Stimulated activated CD4-positive, alpha-beta T cell treated with anti-CD3 and anti-CD28 coated beads, Interleukin-1b, Interleukin-23, amount 100 ng/mL, for 1 hour (primary cell): ENCODE measurements around the gene RITA1.
"Not testable (repeated sequence)": the region's sequence is repeated elsewhere in the genome, so short reads cannot be mapped to it uniquely, and the experiment has no call there.

ENCODE experiments used
- DNase-seq, 2 donors: peaks; one replicate each; pipeline ENCODE4 v3.0.0-alpha.2; 2020; ENCODE audit warnings: low read depth in 2 of 2

Gene RITA1, protein sequence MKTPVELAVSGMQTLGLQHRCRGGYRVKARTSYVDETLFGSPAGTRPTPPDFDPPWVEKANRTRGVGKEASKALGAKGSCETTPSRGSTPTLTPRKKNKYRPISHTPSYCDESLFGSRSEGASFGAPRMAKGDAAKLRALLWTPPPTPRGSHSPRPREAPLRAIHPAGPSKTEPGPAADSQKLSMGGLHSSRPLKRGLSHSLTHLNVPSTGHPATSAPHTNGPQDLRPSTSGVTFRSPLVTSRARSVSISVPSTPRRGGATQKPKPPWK

DNA sequence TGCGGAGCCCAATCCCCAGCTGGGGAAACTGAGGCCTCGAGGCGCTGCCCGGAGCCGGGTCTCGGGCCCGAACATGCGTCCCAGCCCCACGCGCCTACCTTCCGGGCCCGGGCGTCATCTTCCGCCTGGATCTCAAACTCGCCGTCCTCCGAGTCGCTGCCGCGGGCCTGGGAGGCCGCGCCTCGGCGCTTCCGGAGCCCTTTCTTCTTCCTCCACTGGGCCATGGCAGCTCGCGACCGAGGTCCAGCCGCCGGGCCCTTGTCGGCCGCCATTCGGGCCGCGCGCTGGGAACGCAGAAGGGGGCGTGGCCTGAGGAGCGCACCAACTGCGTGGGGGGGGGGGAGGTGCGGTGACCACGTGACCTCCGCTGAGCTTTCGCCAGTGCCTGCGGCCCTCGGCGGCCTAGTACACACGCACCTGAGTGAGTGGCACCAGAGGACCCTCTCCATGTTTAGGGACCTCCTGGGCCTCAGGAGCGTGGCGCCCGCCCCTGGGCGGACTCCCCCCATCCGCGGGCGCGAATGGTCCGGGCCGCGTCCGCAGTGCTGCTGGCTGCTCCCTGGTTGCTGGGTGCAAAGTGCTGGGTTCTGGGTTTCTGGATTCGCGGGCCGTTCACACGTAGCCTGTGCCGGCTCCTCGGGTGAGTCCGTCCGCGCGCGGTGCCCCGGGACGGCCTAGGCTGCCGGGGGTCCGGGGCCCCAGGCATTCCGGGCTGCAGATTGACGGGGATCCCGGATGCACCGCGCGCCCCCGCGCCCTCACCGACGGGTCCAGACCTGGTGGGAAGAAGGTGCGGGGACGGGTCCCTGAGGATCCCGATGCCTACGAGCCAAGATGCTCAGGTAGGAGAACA, at the start of gene RITA1, which contains the start of gene DDX54:
Gene RITA1, plus strand, starts transcription at position 542 of the 853 bp plus-strand sequence. CDS start 1,026 bp downstream, outside the sequence.
Gene DDX54, minus strand, starts transcription at position 299 of the 853 bp plus-strand sequence. Its CDS starts 27 bp downstream, at position 272.
- DNase-seq: peak; percentile 52 to 68

DNA sequence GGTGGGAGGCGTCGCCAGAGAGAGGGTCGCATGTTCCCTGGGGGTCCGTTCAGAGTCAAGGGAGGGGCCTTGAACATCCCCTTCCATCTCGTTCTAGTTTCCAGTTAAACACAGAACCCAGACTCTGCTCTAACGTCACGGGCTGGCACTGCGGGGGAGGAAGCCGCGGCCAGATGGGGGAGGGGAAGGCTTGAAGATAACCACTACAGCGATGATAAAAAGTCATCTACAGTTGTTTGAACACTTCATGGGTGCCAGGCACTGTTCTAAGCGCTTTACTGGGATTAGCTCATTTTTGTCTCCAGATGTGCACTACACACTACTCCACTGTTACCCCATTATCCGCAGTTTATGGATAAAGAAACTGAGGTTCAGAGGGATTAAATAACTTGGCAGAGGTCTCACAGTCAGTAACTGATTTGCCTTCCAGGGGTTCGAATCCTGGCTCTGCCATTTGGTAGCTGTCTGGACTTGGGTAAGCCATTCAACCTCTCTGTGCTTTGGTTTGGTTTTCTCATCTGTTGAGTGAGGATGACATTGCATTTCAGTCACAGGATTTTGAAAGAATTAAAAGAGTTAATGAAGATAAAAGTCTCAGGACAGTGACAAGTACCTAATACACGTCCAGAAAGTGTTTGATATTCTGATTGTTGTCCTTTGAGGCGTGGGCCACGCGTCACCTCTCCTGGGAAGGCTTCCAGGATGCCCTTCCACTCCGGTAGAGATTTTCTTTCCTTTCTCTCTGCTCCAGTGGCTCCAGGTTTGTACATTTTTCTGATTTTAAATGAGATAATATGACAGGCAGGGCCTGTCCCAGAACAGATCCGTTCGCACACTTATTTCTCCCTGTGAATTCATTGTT, 49.2 kb upstream of the RITA1 start:
- peak in 1 of 2 donors; percentile 22 for DNase-seq

- no peak for DNase-seq
These were observed 48.5 kb upstream of the RITA1 start for GRCh38 chr12:113136990-113137511.

DNA sequence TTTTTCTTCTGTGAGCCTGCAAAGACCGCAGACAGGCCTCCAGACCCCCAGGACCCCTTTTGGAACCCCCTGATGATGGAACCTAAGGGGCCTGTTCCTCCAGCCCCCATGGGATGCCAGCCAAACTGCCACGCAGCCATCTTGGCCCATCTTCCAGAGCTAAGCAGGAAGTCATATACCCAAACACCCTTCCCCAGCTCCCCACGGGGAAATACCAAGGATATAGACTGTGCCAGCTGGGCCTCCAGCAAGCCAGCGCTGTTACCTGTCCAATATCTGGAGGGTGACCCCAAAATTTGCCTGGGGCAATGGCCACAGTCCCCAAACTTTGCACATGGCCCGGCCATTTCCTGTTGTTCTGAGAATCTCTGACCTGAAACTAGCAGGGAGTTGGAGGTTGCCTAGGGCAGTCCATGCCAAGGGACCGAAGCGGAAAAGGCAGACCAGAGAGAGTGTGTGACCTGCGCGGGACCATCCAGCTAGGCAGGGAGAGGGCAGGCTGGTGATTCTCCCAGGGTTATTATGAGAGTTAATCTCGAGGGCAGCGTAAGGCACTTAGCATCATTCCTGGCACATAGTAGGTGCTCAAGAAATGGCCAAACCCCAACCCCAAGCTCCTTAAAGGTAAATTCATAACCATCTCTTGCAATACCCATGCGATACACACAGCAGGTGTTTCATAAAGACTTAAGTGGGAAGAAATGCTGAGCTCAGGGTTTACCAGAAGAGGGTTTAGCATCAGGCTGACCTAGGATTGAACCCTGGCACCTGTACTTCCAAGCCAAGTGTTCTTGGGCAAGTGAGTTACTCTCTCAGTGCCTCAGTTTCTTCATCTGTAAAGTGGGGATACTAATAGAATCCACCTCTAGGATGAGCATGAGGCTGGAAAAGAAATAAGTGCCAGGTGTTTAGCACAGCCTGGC, 47.4 kb upstream of the RITA1 start:
- no peak for DNase-seq

DNA sequence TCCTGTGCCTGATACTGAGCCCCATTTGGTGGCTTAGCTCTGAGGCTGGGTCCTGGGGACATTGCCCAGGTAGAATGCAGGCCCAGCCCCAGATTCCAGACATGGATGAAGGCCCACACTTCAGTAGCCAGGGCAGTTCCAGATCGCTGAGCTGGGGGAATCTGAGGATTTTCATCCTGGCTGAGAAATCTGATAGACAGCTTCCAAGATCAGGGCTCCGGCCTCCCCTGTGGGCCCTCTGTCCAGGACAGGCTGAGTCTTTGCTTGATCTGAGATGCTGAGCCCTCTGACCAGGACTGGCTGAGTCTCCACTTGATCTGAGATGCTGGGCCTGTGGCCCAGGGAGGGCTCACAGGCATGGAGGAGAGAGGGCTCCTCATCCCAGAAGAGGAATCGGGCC, 46.7 kb upstream of the RITA1 start:
- DNase-seq: no peak

- no peak for DNase-seq
These were observed 44.8 kb upstream of the RITA1 start for GRCh38 chr12:113140706-113141105.

GRCh38 chr12:113141716-113142115, 43.8 kb upstream of the RITA1 start:
- DNase-seq: not testable (repeated sequence)

GRCh38 chr12:113142173-113142885, 43.2 kb upstream of the RITA1 start:
- DNase-seq: no peak

DNA sequence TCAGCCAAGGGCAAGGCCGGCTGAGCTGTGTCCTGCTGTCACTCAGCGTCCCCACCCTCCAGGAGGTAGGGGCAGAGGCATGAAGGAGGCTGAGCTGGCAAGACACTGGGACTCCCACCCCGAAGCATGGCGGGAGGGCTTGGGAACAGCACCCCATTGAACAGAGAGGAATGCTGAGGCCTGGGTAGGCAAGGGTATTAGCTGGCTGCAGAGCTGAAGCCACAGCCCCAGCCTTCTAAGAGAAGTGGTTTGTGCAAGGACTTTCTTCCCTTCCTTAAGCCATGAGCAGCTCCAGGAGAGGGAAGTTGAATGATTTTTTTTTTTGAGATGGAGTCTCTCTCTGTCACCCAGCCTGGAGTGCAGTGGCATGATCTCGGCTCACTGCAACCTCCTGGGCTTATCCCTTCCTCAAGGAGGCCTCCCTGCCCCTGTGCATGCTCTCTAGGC, 42.6 kb upstream of the RITA1 start:
- no peak for DNase-seq

GRCh38 chr12:113143959-113144358, 41.6 kb upstream of the RITA1 start:
- no peak for DNase-seq

GRCh38 chr12:113144806-113145205, 40.7 kb upstream of the RITA1 start:
- no peak for DNase-seq

- no peak for DNase-seq
These were observed 39.6 kb upstream of the RITA1 start for GRCh38 chr12:113145720-113146551.

DNA sequence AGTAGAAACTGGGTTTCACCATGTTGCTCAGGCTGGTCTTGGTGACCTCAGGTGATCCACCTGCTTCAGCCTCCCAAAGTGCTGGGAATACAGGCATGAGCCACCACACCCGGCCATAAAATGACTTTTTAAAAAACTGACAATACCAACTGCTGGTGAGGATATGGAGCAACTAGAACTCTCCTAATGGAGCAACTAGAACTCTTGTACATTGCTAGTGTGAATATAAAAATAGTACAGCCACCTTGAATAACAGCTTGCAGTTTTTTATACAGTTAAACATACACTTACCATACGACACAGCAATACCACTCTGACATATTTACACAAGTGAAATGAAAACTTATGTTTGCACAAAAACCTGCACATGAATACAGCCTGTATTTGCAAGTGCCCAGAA, 38.5 kb upstream of the RITA1 start:
- no peak for DNase-seq

DNA sequence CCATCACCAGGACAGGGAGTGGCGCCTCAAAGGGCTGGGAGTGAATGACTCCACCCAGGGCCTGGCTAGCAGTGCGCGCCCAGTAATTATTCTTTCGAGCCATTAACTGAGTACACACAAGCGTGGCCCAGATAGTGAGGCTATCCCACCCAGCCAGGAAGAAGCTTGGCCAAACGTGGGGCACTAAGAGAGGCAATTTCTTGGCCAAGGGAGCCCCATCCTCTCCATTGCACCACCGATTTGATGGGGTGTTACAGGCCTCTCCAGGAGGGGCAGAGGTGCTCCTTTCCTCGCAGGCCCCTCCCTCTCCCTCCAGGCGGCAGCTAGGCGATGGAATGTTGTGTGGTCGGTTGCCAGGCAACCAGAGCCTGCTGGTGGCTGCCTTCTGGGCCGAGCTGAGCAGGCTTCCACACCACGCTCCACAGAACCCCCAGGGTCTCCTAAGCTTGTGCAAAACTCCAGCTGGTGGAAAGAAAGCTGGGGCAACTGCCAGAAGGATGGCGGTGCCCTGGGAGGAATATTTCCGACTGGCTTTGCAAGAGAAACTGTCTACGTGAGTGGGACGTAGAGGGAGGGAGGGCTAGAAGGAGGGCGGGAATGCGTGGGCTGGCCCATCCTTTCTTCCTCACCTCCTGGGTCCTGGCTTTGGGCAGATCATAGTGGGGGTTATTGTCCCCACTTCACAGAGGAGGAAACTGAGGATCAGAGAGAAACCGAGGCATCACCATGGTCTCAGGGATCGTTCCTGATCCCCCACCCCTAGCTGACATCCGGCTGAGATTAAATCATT, 36.0 kb upstream of the RITA1 start, which contains the start of gene CFAP73:
Gene CFAP73, plus strand, starts transcription at position 364 of the 790 bp plus-strand sequence. Its CDS starts 134 bp downstream, at position 498.
- no peak for DNase-seq

DNA sequence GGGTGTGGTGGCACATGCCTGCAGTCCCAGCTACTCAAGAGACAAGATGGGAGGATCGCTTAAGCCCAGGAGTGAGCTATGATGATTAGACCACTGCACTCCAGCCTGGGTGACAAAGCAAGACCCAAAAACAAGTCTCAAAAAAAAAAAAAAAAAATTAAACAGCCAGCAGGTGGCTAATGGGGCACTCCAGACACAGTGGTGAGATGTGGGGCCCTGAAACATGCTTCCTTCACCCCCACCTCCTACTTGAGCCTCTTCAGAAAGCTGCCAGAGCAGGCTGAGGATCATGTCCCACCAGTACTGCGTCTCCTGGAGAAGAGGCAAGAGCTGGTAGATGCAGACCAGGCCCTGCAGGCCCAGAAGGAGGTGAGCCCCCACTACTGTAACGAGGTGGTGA, 33.9 kb upstream of the RITA1 start:
- no peak for DNase-seq

DNA sequence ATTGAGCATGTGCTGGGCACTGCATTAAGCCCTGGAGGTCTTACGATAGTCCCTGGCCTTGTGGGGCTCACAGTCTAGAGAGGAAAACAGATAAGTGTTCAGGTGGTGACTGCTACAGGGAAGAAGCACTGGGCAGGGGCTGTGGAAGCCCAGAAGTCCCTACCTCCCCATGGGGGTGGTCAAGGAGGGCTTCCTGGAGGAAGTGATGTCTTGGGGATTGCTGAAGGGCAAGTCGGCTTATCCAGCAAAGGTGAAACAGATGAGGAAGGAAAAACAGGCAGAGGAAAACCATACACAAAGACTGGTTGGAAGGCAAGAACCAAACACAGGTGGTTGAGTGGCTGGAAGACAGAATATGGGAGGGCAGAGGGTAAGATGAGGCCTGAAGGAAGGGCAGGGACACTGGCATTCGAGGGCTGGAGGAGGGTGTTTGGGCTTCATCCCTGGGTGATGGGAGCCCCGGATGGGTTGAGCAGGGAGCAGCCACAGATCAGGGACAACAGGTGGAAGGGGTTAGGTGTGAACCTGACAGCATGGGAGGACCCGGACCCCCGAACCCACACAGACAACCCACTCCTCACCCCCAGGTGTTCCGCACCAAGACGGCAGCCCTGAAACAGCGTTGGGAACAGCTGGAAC, 33.2 kb upstream of the RITA1 start:
- no peak for DNase-seq
